ENCODE data around the gene ENG.
"Not testable (repeated sequence)": the region's sequence is repeated elsewhere in the genome, so short reads cannot be mapped to it uniquely, and the experiment has no call there.

ENG gene

DNA sequence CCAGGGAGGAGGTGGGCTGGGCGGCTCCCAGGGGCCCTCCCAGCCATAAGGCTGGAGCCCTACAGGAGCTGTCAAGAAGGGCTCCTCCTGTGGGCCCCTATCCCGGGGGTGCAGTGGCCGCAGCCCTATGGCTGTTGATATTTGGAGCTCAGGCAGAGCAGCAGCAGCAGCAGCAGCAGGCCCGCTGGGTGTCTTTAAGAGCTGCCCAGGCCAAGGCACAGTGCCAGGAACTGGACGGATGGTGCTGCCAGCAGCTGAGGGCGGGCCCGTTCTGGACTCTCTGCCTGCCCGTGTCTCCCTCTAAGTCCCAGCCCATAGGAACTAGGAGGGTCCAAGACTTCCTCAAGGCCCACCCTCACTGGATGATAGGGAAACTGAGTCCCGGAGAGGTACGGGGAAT, 19.4 kb upstream of the ENG start:
- H3K4me1 ChIP-seq (ENCODE audit: insufficient read depth, insufficient read length): peaks cover 39% of the 10 kb centered on the region
- no peaks in the 10 kb centered on the region for H3K9me3 ChIP-seq (ENCODE audit: insufficient read depth, low read length)
- H3K4me3 ChIP-seq (ENCODE audit: insufficient read length, low read depth): no peak overlapping the region
- H3K36me3 ChIP-seq (ENCODE audit: insufficient read depth, insufficient read length, low read length): peaks cover 38% of the 10 kb centered on the region
- no peaks in the 10 kb centered on the region for H3K27me3 ChIP-seq (ENCODE audit: insufficient read depth, insufficient read length)
- TF ChIP-seq SUZ12 (IDR thresholded peaks at IDR 0.05; ENCODE audit: extremely low read depth, insufficient read depth, insufficient read length) (no peak), YY1 (IDR thresholded peaks at IDR 0.05; ENCODE audit: insufficient read depth, insufficient read length) (no peak), ZNF274 (IDR thresholded peaks at IDR 0.05; ENCODE audit: low read depth, low read length) (no peak)
- H3K9ac ChIP-seq (ENCODE audit: insufficient read length, low read depth): no peak overlapping the region
- no peak for DNase-seq (ENCODE audit: low read depth, low spot score)

DNA sequence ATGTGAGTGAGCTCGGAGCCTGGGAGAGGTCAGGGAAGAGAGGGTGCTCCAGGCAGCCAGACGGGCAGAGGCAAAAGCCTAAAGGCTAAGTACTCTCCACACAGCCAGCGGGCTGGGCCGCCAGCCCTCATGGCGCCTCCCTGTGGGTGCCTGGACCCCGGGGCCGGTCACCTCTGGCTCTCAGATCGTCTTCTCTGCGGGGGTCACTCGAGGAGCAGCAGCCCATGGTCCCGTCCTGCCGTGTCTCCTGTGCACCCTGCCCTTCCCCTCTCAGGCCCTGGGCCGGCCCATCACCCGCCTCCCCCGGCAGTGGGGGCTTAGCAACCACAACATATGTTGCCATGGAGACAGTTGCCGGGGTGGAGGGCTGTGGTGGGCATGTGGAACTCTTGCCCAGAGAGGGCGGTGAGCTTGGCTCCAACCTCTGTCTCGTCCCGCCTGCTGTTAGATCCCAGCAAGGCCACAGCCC, 18.8 kb upstream of the ENG start:
- Histone ChIP-seq H3K9ac (ENCODE audit: insufficient read length, low read depth) (peak overlapping the region; percentile 39), H3K36me3 (ENCODE audit: insufficient read depth, insufficient read length, low read length) (peaks cover 40% of the 10 kb centered on the region), H3K27me3 (ENCODE audit: insufficient read depth, insufficient read length) (no peaks in the 10 kb centered on the region), H3K4me1 (ENCODE audit: insufficient read depth, insufficient read length) (peaks cover 39% of the 10 kb centered on the region), H3K9me3 (ENCODE audit: insufficient read depth, low read length) (no peaks in the 10 kb centered on the region), H3K4me3 (ENCODE audit: insufficient read length, low read depth) (no peak overlapping the region)
- TF ChIP-seq YY1 (IDR thresholded peaks at IDR 0.05; ENCODE audit: insufficient read depth, insufficient read length): no peak
- no peak for TF ChIP-seq SUZ12 (IDR thresholded peaks at IDR 0.05; ENCODE audit: extremely low read depth, insufficient read depth, insufficient read length)
- no peak for TF ChIP-seq ZNF274 (IDR thresholded peaks at IDR 0.05; ENCODE audit: low read depth, low read length)
- DNase-seq (ENCODE audit: low read depth, low spot score): no peak

DNA sequence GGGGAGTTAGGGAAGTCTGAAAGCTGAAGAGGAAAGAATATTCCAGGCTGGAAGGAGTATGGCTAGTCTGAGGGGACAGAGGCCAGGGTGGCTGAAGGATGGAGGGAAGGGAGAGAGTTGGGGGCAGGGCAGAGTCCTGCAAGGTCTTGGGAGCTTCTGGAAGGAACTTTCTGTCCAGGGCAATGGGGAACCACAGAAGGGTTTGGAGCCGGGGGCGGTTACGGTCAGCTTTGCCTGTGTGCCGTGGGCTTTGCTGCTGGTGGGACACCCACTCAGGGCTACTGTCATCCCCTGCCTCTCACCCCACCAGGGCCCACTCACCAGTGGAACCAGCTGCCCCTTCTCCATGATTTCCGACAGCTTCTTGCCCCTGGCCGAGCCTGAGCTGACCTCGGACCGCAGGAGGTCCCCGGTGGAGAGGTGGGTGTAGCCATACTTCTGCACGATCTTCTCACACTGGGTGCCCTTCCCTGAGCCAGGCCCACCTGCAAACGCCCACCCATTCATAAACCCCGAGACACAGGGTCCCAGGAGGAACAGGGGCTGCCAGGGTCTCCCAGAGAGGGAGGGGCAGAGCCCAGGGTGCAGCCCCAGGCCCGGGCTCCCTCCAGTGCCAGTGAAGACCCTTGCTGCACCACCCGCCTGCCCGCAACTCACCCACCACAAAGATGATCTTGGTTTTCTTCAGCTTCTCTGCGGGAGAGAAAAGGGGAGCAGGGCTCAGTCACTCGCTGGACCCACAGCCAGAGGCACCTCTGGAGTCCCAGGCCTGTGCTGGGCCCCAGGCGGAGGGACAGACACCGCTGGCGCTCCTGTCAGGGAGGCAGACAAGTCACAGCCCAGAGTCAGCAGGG, 18.1 kb upstream of the ENG start:
- no peaks in the 10 kb centered on the region for H3K9me3 ChIP-seq (ENCODE audit: insufficient read depth, low read length)
- TF ChIP-seq YY1 (IDR thresholded peaks at IDR 0.05; ENCODE audit: insufficient read depth, insufficient read length) (no peak), ZNF274 (IDR thresholded peaks at IDR 0.05; ENCODE audit: low read depth, low read length) (no peak), SUZ12 (IDR thresholded peaks at IDR 0.05; ENCODE audit: extremely low read depth, insufficient read depth, insufficient read length) (no peak)
- peaks cover 47% of the 10 kb centered on the region for H3K36me3 ChIP-seq (ENCODE audit: insufficient read depth, insufficient read length, low read length)
- peak overlapping the region; percentile 39 for H3K9ac ChIP-seq (ENCODE audit: insufficient read length, low read depth)
- H3K4me3 ChIP-seq (ENCODE audit: insufficient read length, low read depth): no peak overlapping the region
- no peak for DNase-seq (ENCODE audit: low read depth, low spot score)
- no peaks in the 10 kb centered on the region for H3K27me3 ChIP-seq (ENCODE audit: insufficient read depth, insufficient read length)
- peaks cover 41% of the 10 kb centered on the region for H3K4me1 ChIP-seq (ENCODE audit: insufficient read depth, insufficient read length)

DNA sequence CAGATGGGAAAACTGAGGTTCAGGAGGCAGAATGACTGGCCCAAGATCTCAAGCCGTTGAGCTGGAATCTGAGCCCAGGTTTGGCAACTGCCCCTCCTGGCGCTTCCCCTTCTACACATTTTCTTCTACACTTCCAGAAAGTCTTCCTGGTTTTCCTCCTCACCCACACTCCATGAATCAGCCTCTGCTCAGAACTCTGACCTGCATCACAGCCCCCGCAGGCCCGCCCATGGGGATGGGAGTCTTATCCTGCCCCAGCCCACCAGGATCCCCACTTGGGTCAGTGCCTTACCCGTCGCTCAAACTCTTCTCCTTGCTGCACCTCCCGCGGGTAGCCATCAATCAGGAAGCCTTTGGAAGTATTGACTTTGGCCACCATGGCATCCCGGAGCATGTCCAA, 17.1 kb upstream of the ENG start:
- H3K36me3 ChIP-seq (ENCODE audit: insufficient read depth, insufficient read length, low read length): peaks cover 55% of the 10 kb centered on the region
- DNase-seq (ENCODE audit: low read depth, low spot score): no peak
- H3K27me3 ChIP-seq (ENCODE audit: insufficient read depth, insufficient read length): no peaks in the 10 kb centered on the region
- TF ChIP-seq SUZ12 (IDR thresholded peaks at IDR 0.05; ENCODE audit: extremely low read depth, insufficient read depth, insufficient read length): no peak
- no peak for TF ChIP-seq ZNF274 (IDR thresholded peaks at IDR 0.05; ENCODE audit: low read depth, low read length)
- no peak for TF ChIP-seq YY1 (IDR thresholded peaks at IDR 0.05; ENCODE audit: insufficient read depth, insufficient read length)
- no peak overlapping the region for H3K9ac ChIP-seq (ENCODE audit: insufficient read length, low read depth)
- H3K9me3 ChIP-seq (ENCODE audit: insufficient read depth, low read length): no peaks in the 10 kb centered on the region
- H3K4me3 ChIP-seq (ENCODE audit: insufficient read length, low read depth): no peak overlapping the region
- peaks cover 39% of the 10 kb centered on the region for H3K4me1 ChIP-seq (ENCODE audit: insufficient read depth, insufficient read length)

DNA sequence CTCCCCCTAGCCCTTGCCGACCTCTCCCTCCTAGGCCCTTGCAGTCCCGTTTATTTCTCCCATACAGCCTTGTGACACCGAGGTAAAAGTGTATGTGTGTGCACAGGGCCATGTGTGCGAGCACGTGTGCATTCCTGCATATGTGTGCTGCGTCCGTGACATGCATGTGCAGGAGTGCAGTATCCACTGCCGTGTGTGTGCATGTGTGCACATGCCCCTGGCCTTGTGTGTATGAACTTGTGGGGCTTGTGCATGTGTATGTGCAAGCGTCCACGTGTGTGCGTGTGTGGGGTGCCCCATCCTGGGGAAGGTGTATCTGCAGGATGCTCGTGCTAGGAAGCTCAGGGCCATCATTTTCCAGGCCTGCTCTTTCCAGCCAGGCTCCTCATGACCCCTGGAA, 16.4 kb upstream of the ENG start:
- Histone ChIP-seq H3K27me3 (ENCODE audit: insufficient read depth, insufficient read length) (no peaks in the 10 kb centered on the region), H3K9me3 (ENCODE audit: insufficient read depth, low read length) (no peaks in the 10 kb centered on the region), H3K9ac (ENCODE audit: insufficient read length, low read depth) (no peak overlapping the region), H3K36me3 (ENCODE audit: insufficient read depth, insufficient read length, low read length) (peaks cover 57% of the 10 kb centered on the region), H3K4me3 (ENCODE audit: insufficient read length, low read depth) (no peak overlapping the region), H3K4me1 (ENCODE audit: insufficient read depth, insufficient read length) (peaks cover 34% of the 10 kb centered on the region)
- no peak for DNase-seq (ENCODE audit: low read depth, low spot score)
- TF ChIP-seq YY1 (IDR thresholded peaks at IDR 0.05; ENCODE audit: insufficient read depth, insufficient read length) (no peak), ZNF274 (IDR thresholded peaks at IDR 0.05; ENCODE audit: low read depth, low read length) (no peak), SUZ12 (IDR thresholded peaks at IDR 0.05; ENCODE audit: extremely low read depth, insufficient read depth, insufficient read length) (no peak)

DNA sequence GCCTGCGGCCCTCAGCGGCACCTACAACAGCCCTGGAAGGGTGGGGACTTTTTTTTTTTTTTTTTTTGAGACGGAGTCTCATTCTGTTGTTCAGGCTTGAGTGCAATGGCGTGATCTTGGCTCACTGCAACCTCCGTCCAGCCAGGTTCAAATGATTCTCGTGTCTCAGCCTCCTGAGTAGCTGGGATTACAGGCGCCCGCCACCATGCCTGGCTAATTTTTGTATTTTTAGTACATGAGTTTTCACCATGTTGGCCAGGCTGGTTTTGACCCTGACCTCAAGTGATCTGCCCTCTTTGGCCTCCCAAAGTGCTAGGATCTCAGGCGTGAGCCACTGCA, 15.7 kb upstream of the ENG start:
- H3K4me3 ChIP-seq (ENCODE audit: insufficient read length, low read depth); H3K9ac ChIP-seq (ENCODE audit: insufficient read length, low read depth); H3K27me3 ChIP-seq (ENCODE audit: insufficient read depth, insufficient read length); H3K9me3 ChIP-seq (ENCODE audit: insufficient read depth, low read length); DNase-seq (ENCODE audit: low read depth, low spot score): not testable (repeated sequence)
- Histone ChIP-seq H3K36me3 (ENCODE audit: insufficient read depth, insufficient read length, low read length) (peaks cover 59% of the 10 kb centered on the region), H3K4me1 (ENCODE audit: insufficient read depth, insufficient read length) (peaks cover 28% of the 10 kb centered on the region)

DNA sequence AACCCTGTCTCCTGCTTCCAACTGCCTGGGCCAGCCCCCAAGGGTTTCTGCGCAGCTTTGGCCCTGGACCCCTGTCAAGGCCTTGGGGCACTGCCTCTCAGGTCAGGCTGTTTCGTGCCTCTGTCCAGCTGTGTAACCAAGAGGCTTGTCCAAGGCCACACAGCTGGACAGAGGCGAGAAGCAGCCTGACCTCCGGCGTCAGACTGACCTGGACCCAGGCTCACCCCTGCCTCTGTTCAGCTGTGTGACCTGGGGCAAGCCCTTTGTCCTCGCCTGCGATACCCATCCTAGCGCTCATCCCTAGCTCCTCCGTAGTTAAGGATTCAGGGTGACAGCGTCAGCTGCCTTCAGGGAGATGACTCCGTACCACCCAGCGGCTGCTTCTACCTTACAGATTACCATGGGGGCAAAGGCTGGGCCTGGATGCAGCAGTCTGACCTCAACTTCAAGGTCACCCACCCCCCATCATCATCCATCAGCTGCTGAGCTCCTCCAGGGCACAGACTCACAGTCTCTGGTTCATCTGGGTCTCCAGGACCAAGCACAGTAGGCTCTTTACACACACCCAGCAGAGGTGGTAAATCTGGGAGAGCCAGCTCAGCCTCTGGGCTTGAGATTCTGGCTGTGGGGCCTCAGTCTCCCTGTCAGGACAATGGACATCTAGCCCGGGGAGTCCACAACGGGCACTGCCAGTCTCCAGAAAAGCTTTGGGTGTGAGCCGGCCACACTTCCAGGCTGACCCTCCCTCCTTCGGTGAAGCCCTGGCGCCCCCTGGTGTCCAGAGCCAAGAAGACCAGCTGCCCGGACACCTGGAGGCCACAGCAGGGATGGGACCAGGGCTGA, 15.1 kb upstream of the ENG start:
- Histone ChIP-seq H3K36me3 (ENCODE audit: insufficient read depth, insufficient read length, low read length) (peaks cover 56% of the 10 kb centered on the region), H3K27me3 (ENCODE audit: insufficient read depth, insufficient read length) (no peaks in the 10 kb centered on the region), H3K4me1 (ENCODE audit: insufficient read depth, insufficient read length) (peaks cover 22% of the 10 kb centered on the region), H3K9me3 (ENCODE audit: insufficient read depth, low read length) (no peaks in the 10 kb centered on the region), H3K4me3 (ENCODE audit: insufficient read length, low read depth) (no peak overlapping the region), H3K9ac (ENCODE audit: insufficient read length, low read depth) (peak overlapping the region; percentile 47)
- TF ChIP-seq YY1 (IDR thresholded peaks at IDR 0.05; ENCODE audit: insufficient read depth, insufficient read length): no peak
- DNase-seq (ENCODE audit: low read depth, low spot score): peak; percentile 74
